ENCODE results near the gene ATP1B1. TPM values are rescaled to one million over a fixed set of nuclear protein-coding genes. Genes with fewer than 3 reads are reported as not detected.

Gene ATP1B1
- total RNA-seq, 1 experiment from 2014 or later: 20.2 TPM

GRCh38 chr1:169099561-169099960 lies 6.9 kb upstream of the ATP1B1 start:
- ChIA-PET CTCF (no interaction called here), POLR2A (ENCODE audit: low non-redundant PET) (no interaction called here)
- H3K4me3 ChIP-seq (ENCODE audit: low read depth, low read length, poor library complexity, severe bottlenecking): no peak overlapping the region
- no TSS peak for BruUV-seq (replicated peaks)
- H3K36me3 ChIP-seq (ENCODE audit: insufficient read depth, low read length, poor library complexity, severe bottlenecking): no peaks in the 10 kb centered on the region
- H3K27me3 ChIP-seq (replicated peaks; ENCODE audit: insufficient read depth, low read depth, low read length, poor library complexity): no peaks in the 10 kb centered on the region
- H3K27ac ChIP-seq (ENCODE audit: low read depth, low read length, poor library complexity, severe bottlenecking): no peak overlapping the region
- intact Hi-C loops (cut with micrococcal nuclease; ENCODE audit: unreplicated experiment): no loop called here
- TF ChIP-seq CTCF (conservative IDR thresholded peaks at IDR 0.05; ENCODE audit: low read depth, low read length): no peak
- no peak for TF ChIP-seq EZH2 (IDR thresholded peaks at IDR 0.05; ENCODE audit: borderline replicate concordance, low read depth, low read length, poor library complexity, severe bottlenecking)
- DNase-seq (ENCODE audit: low spot score): no peak
- no peaks in the 10 kb centered on the region for H3K4me1 ChIP-seq (ENCODE audit: insufficient read depth, low read length, poor library complexity, severe bottlenecking)
- H3K9me3 ChIP-seq (ENCODE audit: low read depth, low read length, poor library complexity, severe bottlenecking): no peaks in the 10 kb centered on the region

- DNase-seq (ENCODE audit: low spot score): no peak
- Histone ChIP-seq H3K4me3 (ENCODE audit: low read depth, low read length, poor library complexity, severe bottlenecking) (no peak overlapping the region), H3K27me3 (replicated peaks; ENCODE audit: insufficient read depth, low read depth, low read length, poor library complexity) (no peaks in the 10 kb centered on the region), H3K36me3 (ENCODE audit: insufficient read depth, low read length, poor library complexity, severe bottlenecking) (no peaks in the 10 kb centered on the region), H3K9me3 (ENCODE audit: low read depth, low read length, poor library complexity, severe bottlenecking) (no peaks in the 10 kb centered on the region), H3K27ac (ENCODE audit: low read depth, low read length, poor library complexity, severe bottlenecking) (no peak overlapping the region), H3K4me1 (ENCODE audit: insufficient read depth, low read length, poor library complexity, severe bottlenecking) (no peaks in the 10 kb centered on the region)
- TF ChIP-seq EZH2 (IDR thresholded peaks at IDR 0.05; ENCODE audit: borderline replicate concordance, low read depth, low read length, poor library complexity, severe bottlenecking) (no peak), CTCF (conservative IDR thresholded peaks at IDR 0.05; ENCODE audit: low read depth, low read length) (no peak)
- ChIA-PET CTCF (no interaction called here), POLR2A (ENCODE audit: low non-redundant PET) (no interaction called here)
- no TSS peak for BruUV-seq (replicated peaks)
- intact Hi-C loops (cut with micrococcal nuclease; ENCODE audit: unreplicated experiment): loop anchor here (10.0 kb wide), 3 partner anchors 245 to 495 kb away; no protein-coding TSS in a partner anchor
Measured at GRCh38 chr1:169100208-169100607, 6.3 kb upstream of the ATP1B1 start.

GRCh38 chr1:169100651-169101088 lies 5.8 kb upstream of the ATP1B1 start:
- ChIA-PET POLR2A (ENCODE audit: low non-redundant PET) (no interaction called here), CTCF (no interaction called here)
- Histone ChIP-seq H3K27me3 (replicated peaks; ENCODE audit: insufficient read depth, low read depth, low read length, poor library complexity) (no peaks in the 10 kb centered on the region), H3K4me3 (ENCODE audit: low read depth, low read length, poor library complexity, severe bottlenecking) (no peak overlapping the region), H3K4me1 (ENCODE audit: insufficient read depth, low read length, poor library complexity, severe bottlenecking) (no peaks in the 10 kb centered on the region), H3K9me3 (ENCODE audit: low read depth, low read length, poor library complexity, severe bottlenecking) (no peaks in the 10 kb centered on the region), H3K27ac (ENCODE audit: low read depth, low read length, poor library complexity, severe bottlenecking) (no peak overlapping the region), H3K36me3 (ENCODE audit: insufficient read depth, low read length, poor library complexity, severe bottlenecking) (no peaks in the 10 kb centered on the region)
- DNase-seq (ENCODE audit: low spot score): no peak
- intact Hi-C loops (cut with micrococcal nuclease; ENCODE audit: unreplicated experiment): loop anchor here (10.0 kb wide), 3 partner anchors 244 to 496 kb away; no protein-coding TSS in a partner anchor
- TF ChIP-seq EZH2 (IDR thresholded peaks at IDR 0.05; ENCODE audit: borderline replicate concordance, low read depth, low read length, poor library complexity, severe bottlenecking) (no peak), CTCF (conservative IDR thresholded peaks at IDR 0.05; ENCODE audit: low read depth, low read length) (no peak)
- no TSS peak for BruUV-seq (replicated peaks)

Measured in A673 (cell line).